Muscle layer of colon (tissue), 2 donors: ENCODE results near the gene KLHL17.
"Not testable (repeated sequence)": the region's sequence is repeated elsewhere in the genome, so short reads cannot be mapped to it uniquely, and the experiment has no call there.

Experiments
- H3K27ac ChIP-seq: one replicate; pipeline ENCODE4 v1.7.0; 2013; ENCODE audit warnings: low read depth, mild to moderate bottlenecking, low read length, moderate library complexity
- H3K27me3 ChIP-seq, 2 donors: one replicate each; pipeline ENCODE4 v1.7.0; 2013; ENCODE audit warnings: low read length in 2 of 2, mild to moderate bottlenecking in 2 of 2; ENCODE audit not compliant: insufficient read depth in 2 of 2, control insufficient read depth in 1 of 2
- H3K36me3 ChIP-seq: one replicate; pipeline ENCODE4 v1.7.0; 2013; ENCODE audit warnings: mild to moderate bottlenecking, low read length; ENCODE audit not compliant: insufficient read depth
- H3K4me1 ChIP-seq: one replicate; pipeline ENCODE4 v1.7.0; 2013; ENCODE audit warnings: mild to moderate bottlenecking, low read length; ENCODE audit not compliant: insufficient read depth
- H3K4me3 ChIP-seq, 2 donors: one replicate each; pipeline ENCODE4 v1.7.0; 2013; ENCODE audit warnings: low read length in 2 of 2, low read depth in 1 of 2, mild to moderate bottlenecking in 1 of 2, moderate library complexity in 1 of 2
- H3K9ac ChIP-seq: one replicate; pipeline ENCODE4 v1.7.0; 2013; ENCODE audit warnings: low read length
- H3K9me3 ChIP-seq: one replicate; pipeline ENCODE4 v1.7.0; 2013; ENCODE audit warnings: mild to moderate bottlenecking, low read length
- donor health status: abdominal sarcoma.
- donor health status: Adenocarcinoma of cecum.

KLHL17 gene

DNA sequence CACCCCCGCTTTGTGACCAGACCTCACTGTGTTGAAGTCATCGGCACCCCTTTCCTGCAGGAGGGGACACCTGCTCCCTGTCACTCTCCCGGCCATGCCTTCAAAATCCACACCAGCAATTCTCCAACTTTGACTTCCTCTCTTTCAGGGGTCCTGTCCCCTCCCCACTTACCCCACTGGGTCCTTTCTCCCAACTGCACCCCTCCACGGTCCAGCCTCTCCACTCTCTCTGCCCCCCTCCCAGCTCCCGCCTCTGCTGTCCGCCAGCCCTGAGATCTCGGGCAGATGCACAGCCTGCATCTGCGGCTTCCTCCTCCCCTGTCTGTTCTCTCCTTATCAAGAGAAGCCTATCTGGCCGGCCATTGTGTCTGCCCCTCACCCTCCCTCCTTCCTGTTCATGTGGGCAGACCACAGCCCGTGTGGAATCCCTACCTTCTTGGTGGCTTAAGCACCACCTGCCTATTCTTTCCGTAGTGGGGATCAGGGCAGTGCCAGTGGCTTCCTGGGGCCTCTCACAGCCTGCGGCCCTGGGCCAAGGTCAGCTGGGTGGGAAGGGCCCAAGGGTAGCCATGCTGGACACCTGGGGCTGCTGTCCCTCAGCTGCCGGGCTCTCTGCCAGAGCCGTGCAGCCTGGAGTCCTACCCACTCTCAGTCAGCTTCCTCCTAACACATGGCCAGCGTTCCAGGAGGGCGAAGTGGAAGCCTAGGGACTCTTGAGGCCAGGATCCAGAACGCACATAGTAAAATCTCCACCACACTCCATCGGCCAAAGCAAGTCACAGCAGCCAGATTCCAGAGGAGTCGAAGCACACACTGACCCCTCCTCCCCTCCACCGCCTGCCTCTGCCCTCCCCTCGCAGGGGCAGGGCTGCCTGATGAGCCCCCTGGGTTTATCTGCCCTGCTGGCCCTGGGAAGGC lies 44.7 kb downstream of the KLHL17 start:
- H3K4me1 ChIP-seq, result peaks cover 11% of the 10 kb centered on the region
- H3K27me3 ChIP-seq, result peaks cover 0 to 20% of the 10 kb centered on the region in 2 donors
- peak overlapping the region; percentile 44 for H3K27ac ChIP-seq
- no peak overlapping the region for H3K9ac ChIP-seq
- H3K36me3 ChIP-seq, result no peaks in the 10 kb centered on the region
- no peaks in the 10 kb centered on the region for H3K9me3 ChIP-seq
- no peak overlapping the region for H3K4me3 ChIP-seq

DNA sequence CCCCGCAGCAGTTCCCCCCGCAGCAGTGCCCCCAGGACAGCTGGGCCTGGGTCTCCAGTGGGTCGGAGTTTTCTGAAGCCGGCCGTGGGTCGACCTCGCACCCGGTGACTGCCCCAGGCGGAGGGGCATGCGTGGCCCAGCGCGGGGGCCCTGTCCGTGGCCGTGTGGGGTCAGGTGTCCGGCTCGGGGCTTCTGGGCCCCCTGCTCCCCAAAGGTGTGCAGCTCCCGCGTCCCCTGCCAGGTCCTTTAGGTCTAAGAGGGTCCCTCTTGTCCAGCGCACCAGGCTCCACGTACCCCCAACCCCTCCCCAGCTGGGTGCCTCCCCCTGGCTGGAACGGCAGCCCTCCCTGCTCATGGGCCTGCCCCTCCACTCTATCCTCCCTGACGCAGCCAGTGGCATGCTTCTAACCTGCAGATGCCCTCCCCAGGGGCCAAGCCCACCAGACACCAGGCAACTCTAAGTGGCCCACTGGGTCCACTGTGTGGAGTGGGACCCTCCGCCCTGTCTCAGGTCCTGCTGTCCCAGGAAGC lies 45.5 kb downstream of the KLHL17 start:
- Histone ChIP-seq H3K4me3 (no peak overlapping the region), H3K27ac (no peak overlapping the region), H3K9ac (no peak overlapping the region), H3K4me1 (peaks cover 11% of the 10 kb centered on the region), H3K27me3 (peaks cover 0 to 20% of the 10 kb centered on the region in 2 donors), H3K9me3 (no peaks in the 10 kb centered on the region), H3K36me3 (no peaks in the 10 kb centered on the region)

DNA sequence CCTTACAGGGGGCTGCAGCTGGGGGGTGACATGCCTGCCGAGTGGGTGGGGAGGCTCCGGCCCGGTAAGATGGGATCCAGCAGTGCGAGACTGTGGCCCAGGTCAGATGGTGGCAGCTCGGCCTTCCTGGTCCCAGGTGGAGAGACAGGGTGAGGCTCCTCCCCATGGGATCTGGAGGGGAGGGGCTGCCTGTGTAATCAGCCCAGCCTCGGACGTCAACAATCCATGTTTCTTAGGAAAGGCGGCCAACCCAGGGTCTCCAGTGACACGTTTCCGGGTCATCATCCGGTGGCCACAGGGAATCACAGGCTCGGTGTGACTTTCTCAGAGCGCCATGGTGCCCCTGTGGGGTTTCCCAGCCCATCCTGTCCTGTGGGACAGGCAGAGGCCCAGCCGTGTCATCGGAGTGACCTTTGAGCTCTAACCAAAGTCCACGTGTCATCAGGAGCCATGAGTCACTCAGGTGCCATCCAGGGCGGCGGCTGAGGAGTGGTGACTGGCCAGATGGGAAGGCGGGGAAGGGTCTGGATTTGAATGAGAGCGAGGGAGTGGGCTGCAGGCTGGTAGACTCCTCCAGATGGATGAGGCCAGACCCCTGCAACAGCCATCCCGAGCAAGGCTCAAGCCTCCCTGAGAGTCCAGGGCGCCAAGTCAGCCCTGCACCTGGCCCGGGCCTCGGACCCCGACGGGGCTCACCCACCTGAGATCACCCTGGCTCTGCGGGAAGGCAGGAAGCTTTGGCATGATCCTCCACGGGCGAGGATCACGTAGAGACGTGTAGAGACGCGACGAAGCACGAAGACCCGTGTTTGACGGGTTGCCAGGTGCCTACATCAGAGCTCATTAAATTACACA lies 46.1 kb downstream of the KLHL17 start:
- H3K9me3 ChIP-seq, result no peaks in the 10 kb centered on the region
- H3K36me3 ChIP-seq, result no peaks in the 10 kb centered on the region
- H3K27ac ChIP-seq, result no peak overlapping the region
- H3K9ac ChIP-seq, result no peak overlapping the region
- peaks cover 11% of the 10 kb centered on the region for H3K4me1 ChIP-seq
- no peak overlapping the region for H3K4me3 ChIP-seq
- peaks cover 0 to 13% of the 10 kb centered on the region in 2 donors for H3K27me3 ChIP-seq

DNA sequence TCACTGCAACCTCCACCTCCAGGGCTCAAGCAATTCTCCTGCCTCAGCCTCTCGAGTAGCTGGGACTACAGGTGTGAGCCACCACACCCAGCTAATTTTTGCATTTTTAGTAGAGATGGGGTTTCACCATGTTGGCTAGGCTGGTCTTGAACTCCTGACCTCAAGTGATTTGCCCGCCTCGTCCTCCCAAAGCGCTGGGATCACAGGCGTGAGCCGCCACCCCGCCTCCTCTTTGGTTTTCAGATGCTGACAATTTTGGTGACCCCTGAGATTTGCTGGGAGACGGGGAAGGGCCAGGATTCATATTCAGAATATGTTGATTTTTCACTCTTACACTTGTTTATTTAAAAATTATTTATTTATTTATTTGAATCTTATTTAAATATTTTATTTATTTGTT lies 49.7 kb downstream of the KLHL17 start:
- not testable (repeated sequence) for H3K9me3 ChIP-seq, H3K27ac ChIP-seq, H3K9ac ChIP-seq, H3K27me3 ChIP-seq, H3K4me3 ChIP-seq, H3K36me3 ChIP-seq
- H3K4me1 ChIP-seq, result peaks cover 19% of the 10 kb centered on the region

DNA sequence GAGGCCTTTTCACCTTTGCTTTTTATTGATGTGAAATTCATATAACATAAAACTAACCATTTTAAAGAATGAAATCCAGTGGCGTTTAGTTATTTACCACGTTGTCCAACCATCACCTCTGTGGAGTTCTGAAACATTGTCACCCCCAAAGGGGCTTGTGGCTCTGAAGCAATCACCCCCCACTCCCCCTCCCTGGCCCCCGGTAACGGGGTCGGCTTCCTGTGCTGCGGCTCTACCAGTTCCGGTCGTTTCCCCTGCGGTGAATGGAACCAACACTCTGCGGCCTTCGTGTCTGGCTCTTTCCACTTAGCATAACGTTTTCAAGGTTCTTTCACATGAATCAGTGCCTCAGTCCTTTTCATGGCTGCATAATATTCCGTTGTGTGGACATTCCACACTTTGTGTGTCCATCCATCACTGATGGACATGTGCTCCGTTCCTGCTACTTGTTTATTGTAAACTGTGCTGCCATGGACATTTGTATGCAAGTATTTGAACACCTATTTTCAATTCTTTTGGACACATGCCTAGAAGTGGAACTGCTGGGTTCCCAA lies 51.1 kb downstream of the KLHL17 start:
- Histone ChIP-seq H3K9ac (no peak overlapping the region), H3K36me3 (no peaks in the 10 kb centered on the region), H3K4me3 (no peak overlapping the region), H3K27ac (no peak overlapping the region), H3K4me1 (peaks cover 13% of the 10 kb centered on the region), H3K9me3 (no peaks in the 10 kb centered on the region), H3K27me3 (no peaks in the 10 kb centered on the region)

DNA sequence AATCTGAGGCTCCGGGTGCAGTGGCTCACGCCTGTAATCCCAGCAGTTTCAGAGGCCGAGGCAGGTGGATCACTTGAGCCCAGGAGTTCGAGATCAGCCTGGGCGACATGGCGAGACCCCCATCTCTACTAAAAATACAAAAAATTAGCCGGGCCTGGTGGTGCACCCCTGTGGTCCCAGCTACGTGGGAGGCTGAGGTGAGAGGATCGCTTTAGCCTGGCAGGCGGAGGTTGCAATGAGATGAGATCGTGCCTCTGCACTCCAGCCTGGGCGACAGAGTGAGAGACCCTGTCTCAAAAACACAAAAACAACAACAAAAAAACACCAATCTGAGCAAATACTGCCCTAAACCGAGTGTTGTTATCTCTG lies 52.3 kb downstream of the KLHL17 start:
- peak overlapping the region; percentile 81 for H3K27ac ChIP-seq
- peak overlapping the region; percentile 74 to 80 for H3K4me3 ChIP-seq
- not testable (repeated sequence) for H3K9me3 ChIP-seq, H3K36me3 ChIP-seq, H3K27me3 ChIP-seq
- H3K9ac ChIP-seq, result peak overlapping the region; percentile 83
- peaks cover 13% of the 10 kb centered on the region for H3K4me1 ChIP-seq

DNA sequence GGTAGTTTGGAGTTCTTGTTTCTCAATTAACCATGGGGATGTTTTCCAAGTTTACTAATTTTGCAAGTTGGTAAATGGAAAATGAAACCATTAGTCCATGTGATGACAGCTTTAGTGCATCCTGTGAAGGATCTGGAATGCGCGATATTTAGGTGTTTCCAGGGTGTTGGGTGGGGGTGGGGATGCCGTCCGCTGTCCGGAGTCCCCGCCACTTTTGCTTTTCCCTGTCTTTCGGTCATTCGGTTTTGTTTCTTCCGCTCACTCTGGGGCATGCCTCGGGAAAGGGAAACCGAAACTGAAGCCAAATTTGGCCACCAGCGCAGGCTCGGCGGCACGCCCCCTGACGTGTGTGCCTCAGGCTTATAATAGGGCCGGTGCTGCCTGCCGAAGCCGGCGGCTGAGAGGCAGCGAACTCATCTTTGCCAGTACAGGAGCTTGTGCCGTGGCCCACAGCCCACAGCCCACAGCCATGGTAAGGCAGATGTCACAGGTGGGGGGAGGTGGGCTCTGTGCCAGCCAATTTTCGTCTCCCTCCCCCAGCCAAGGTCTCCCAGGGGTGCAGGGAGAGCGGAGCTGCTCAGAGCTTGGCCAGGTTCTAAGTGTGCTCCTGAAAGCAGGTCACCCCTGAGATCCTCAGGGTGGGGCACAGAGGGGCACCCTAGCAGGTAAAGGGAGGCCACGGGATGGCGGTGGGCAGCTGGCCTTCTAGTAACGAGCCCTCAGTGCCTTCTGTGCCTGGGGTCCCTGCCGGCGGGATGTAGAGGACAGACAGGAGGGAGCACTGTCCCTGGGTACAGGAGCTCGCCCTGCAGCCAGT lies 52.9 kb downstream of the KLHL17 start, which contains the start of gene ISG15:
ISG15 (plus strand) TSS at position 393 of the 817 bp plus-strand sequence; CDS start at position 470, 77 bp downstream.
- H3K36me3 ChIP-seq, result no peaks in the 10 kb centered on the region
- H3K4me3 ChIP-seq, result peak within 1 kb of the TSS; percentile 74 to 80
- peaks cover 13% of the 10 kb centered on the region for H3K4me1 ChIP-seq
- peak within 1 kb of the TSS; percentile 81 for H3K27ac ChIP-seq
- peak within 1 kb of the TSS; percentile 83 for H3K9ac ChIP-seq
- H3K9me3 ChIP-seq, result no peaks in the 10 kb centered on the region
- no peaks in the 10 kb centered on the region for H3K27me3 ChIP-seq

DNA sequence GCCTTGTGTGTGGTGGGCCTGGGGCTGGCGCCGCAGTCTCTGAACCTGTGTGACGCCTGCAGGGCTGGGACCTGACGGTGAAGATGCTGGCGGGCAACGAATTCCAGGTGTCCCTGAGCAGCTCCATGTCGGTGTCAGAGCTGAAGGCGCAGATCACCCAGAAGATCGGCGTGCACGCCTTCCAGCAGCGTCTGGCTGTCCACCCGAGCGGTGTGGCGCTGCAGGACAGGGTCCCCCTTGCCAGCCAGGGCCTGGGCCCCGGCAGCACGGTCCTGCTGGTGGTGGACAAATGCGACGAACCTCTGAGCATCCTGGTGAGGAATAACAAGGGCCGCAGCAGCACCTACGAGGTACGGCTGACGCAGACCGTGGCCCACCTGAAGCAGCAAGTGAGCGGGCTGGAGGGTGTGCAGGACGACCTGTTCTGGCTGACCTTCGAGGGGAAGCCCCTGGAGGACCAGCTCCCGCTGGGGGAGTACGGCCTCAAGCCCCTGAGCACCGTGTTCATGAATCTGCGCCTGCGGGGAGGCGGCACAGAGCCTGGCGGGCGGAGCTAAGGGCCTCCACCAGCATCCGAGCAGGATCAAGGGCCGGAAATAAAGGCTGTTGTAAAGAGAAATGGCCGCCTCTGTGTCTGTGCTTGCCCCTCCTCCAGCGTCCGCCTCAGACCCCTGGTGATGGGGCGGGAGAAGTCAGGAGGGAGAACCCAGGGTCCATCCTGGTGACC lies 53.7 kb downstream of the KLHL17 start:
- Histone ChIP-seq H3K27me3 (no peaks in the 10 kb centered on the region), H3K36me3 (no peaks in the 10 kb centered on the region), H3K4me1 (peaks cover 13% of the 10 kb centered on the region), H3K9ac (peak overlapping the region; percentile 83), H3K9me3 (no peaks in the 10 kb centered on the region), H3K4me3 (peak overlapping the region; percentile 74 to 80), H3K27ac (peak overlapping the region; percentile 81)

DNA sequence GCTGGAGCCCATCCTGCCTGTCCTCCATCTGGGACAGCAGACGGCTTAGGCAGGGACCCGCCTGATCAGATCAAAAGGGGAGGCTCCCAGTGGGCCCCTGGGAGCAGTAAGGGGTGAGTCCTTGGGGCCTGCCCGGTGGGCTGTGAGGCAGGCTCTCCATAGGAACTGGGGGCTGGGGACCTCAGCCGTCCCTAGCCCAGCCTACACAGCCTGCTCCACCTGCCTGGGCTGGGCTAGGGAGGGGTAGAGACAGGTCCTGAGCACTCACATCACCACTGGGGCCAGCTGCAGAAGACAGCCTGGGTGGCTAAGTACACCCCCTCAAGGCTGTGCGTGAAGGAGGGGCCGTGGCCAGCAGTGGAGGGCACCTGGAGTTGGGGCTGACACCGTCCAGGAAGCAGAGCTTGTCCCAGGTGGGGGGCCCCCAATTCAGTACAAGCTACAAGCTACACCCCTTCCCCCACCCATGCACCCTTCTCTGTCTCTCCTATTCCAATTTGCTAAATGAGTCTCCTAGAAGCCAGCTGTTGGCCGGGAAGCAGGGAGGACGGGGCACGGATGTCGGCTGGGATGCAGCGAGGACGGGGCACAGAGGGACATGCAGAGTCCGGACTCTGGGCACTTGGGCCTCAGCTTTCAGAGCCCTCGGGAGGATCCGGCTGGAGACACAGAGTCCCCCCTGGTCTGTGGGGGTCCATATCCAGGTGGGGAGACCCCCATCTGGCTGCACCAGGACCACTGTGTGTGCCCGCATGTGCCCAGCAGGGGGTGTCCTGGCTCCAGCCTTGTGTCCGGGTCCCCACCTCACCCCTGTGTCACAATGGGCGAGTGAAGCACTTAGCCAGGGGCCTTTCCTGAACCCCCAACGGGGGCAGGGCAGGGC lies 54.7 kb downstream of the KLHL17 start:
- Histone ChIP-seq H3K4me1 (peaks cover 13% of the 10 kb centered on the region), H3K9ac (no peak overlapping the region)

More for the DNA sequence above, 54.7 kb downstream of the KLHL17 start:
- no peaks in the 10 kb centered on the region for H3K36me3 ChIP-seq
- no peak overlapping the region for H3K4me3 ChIP-seq
- H3K9me3 ChIP-seq, result no peaks in the 10 kb centered on the region
- H3K27ac ChIP-seq, result peak overlapping the region; percentile 44
- no peaks in the 10 kb centered on the region for H3K27me3 ChIP-seq
